ENCODE measurements around the gene RGS9.
"Not testable (repeated sequence)": the region's sequence is repeated elsewhere in the genome, so short reads cannot be mapped to it uniquely, and the experiment has no call there.

The RGS9 gene

GRCh38 chr17:65137021-65137939 lies at the start of gene RGS9:
TSS of gene RGS9 (plus strand) at chr17:65137370. CDS start at chr17:65137541, 171 bp downstream.
- DNase-seq: peak; percentile 82 to 84

GRCh38 chr17:65088621-65089360 lies 48.4 kb upstream of the RGS9 start:
- no peak for DNase-seq

- no peak for DNase-seq
Measured at GRCh38 chr17:65092262-65092661, 44.9 kb upstream of the RGS9 start.

- not testable (repeated sequence) for DNase-seq
Measured at GRCh38 chr17:65092721-65093356, 44.3 kb upstream of the RGS9 start.

GRCh38 chr17:65093930-65094329 lies 43.2 kb upstream of the RGS9 start:
- DNase-seq: no peak

GRCh38 chr17:65095465-65095864 lies 41.7 kb upstream of the RGS9 start:
- no peak for DNase-seq

GRCh38 chr17:65096382-65096781 lies 40.8 kb upstream of the RGS9 start:
- DNase-seq: not testable (repeated sequence)

GRCh38 chr17:65097110-65097509 lies 40.1 kb upstream of the RGS9 start:
- DNase-seq: no peak

GRCh38 chr17:65099475-65099874 lies 37.7 kb upstream of the RGS9 start:
- DNase-seq: no peak

- peak; percentile 65 to 82 for DNase-seq
Measured at GRCh38 chr17:65099941-65100315, 37.2 kb upstream of the RGS9 start.

- DNase-seq: peak; percentile 79 to 80
Measured at GRCh38 chr17:65100316-65101140, 36.6 kb upstream of the RGS9 start.

- no peak for DNase-seq
Measured at GRCh38 chr17:65101371-65101770, 35.8 kb upstream of the RGS9 start.

GRCh38 chr17:65102235-65102634 lies 34.9 kb upstream of the RGS9 start:
- no peak for DNase-seq

GRCh38 chr17:65102788-65103187 lies 34.4 kb upstream of the RGS9 start:
- no peak for DNase-seq

GRCh38 chr17:65103431-65103830 lies 33.7 kb upstream of the RGS9 start:
- no peak for DNase-seq

GRCh38 chr17:65103896-65104295 lies 33.3 kb upstream of the RGS9 start:
- DNase-seq: no peak

- no peak for DNase-seq
Measured at GRCh38 chr17:65104541-65104940, 32.6 kb upstream of the RGS9 start.

GRCh38 chr17:65104973-65105372 lies 32.2 kb upstream of the RGS9 start:
- DNase-seq: no peak

- no peak for DNase-seq
Measured at GRCh38 chr17:65108152-65108551, 29.0 kb upstream of the RGS9 start.

- no peak for DNase-seq
Measured at GRCh38 chr17:65109543-65109942, 27.6 kb upstream of the RGS9 start.

- no peak for DNase-seq
Measured at GRCh38 chr17:65109990-65110680, 27.0 kb upstream of the RGS9 start.

GRCh38 chr17:65115839-65116238 lies 21.3 kb upstream of the RGS9 start:
- no peak for DNase-seq

Data from stimulated activated CD4-positive, alpha-beta T cell treated with anti-CD3 and anti-CD28 coated beads, Interleukin-4, amount 100 ng/mL, for 4 hours (primary cell).